HG03442 (cell line): ENCODE results near the gene KPNA3.
"Not testable (repeated sequence)": the region's sequence is repeated elsewhere in the genome, so short reads cannot be mapped to it uniquely, and the experiment has no call there.

ENCODE experiments used
- ATAC-seq: cut with Tn5 transposase; IDR thresholded peaks from one replicate; pipeline ENCODE4 v1.9.1; 2021; ENCODE audit warnings: mild to moderate bottlenecking, moderate library complexity; ENCODE audit not compliant: unreplicated experiment

The KPNA3 gene, protein sequence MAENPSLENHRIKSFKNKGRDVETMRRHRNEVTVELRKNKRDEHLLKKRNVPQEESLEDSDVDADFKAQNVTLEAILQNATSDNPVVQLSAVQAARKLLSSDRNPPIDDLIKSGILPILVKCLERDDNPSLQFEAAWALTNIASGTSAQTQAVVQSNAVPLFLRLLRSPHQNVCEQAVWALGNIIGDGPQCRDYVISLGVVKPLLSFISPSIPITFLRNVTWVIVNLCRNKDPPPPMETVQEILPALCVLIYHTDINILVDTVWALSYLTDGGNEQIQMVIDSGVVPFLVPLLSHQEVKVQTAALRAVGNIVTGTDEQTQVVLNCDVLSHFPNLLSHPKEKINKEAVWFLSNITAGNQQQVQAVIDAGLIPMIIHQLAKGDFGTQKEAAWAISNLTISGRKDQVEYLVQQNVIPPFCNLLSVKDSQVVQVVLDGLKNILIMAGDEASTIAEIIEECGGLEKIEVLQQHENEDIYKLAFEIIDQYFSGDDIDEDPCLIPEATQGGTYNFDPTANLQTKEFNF

GRCh38 chr13:49792550-49793324 is at the start of gene KPNA3:
TSS of gene KPNA3 (minus strand) at chr13:49792682. CDS start at chr13:49792506, 176 bp downstream.
- ATAC-seq, result peak; percentile 86

- no peak for ATAC-seq
Measured at GRCh38 chr13:49841964-49842363, 49.5 kb upstream of the KPNA3 start.

DNA sequence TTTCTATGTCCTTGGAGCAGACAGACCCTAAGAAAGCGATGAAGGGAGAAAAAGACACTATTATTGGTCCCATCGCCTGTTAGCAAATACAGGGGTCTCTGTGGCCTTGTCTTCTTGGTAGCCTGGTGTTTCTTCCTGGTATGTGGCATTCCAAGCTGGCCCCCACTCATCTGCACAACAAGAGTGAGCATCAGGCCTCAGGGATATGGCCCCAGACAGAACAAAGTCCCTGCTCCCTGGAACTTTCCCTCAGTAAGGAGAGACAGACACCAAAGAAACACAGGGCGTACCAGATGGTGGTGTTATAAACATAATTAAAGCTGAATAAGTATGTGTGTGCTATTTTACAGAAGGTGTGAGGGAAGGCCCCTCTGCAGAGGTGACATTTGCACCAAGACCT is 48.2 kb upstream of the KPNA3 start:
- no peak for ATAC-seq

GRCh38 chr13:49840266-49840665 is 47.8 kb upstream of the KPNA3 start:
- ATAC-seq, result no peak

- no peak for ATAC-seq
Measured at GRCh38 chr13:49838989-49839388, 46.5 kb upstream of the KPNA3 start.

- no peak for ATAC-seq
Measured at GRCh38 chr13:49836516-49836915, 44.0 kb upstream of the KPNA3 start.

GRCh38 chr13:49833402-49833801 is 40.9 kb upstream of the KPNA3 start:
- no peak for ATAC-seq

- ATAC-seq, result no peak
Measured at GRCh38 chr13:49831455-49831854, 39.0 kb upstream of the KPNA3 start.

DNA sequence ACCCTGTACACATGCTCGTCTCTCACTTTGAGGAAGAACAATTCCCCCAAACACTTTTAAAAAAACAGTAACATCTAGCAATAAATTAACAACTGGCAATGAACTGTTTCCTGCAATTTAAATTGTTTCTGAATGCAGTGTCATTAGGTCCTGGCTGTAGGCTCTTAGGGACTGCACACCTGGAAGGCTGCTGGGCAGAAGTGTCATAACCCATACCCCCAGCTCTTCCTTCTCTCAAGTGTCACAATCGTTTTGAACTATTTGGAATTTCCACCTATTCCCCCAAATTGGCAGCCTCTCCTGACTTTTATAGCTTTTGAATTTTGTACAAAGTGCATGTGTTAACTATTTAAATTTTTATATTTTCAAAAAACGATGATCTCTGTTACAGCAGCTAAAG is 38.2 kb upstream of the KPNA3 start:
- ATAC-seq, result no peak

- no peak for ATAC-seq
Measured at GRCh38 chr13:49829715-49830114, 37.2 kb upstream of the KPNA3 start.

- no peak for ATAC-seq
Measured at GRCh38 chr13:49828453-49828852, 36.0 kb upstream of the KPNA3 start.

DNA sequence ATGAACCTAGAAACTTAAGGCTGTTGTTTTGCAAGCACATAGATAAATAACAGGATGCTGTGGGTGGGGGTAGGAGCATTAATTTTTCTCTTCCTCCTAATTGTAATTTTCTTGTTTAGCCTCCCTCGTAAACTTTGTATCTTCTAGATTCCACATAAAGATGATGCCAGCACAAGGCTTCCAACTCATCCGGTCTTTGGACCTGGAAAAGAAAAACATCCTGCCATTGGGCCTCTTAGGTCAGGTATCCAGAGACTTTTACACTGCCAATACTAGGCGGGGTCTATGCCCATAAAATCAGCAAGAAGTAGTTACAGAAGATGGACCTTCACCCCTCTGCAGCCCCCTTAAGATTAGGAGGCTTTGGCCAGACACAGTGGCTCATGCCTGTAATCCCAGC is 35.4 kb upstream of the KPNA3 start:
- no peak for ATAC-seq

DNA sequence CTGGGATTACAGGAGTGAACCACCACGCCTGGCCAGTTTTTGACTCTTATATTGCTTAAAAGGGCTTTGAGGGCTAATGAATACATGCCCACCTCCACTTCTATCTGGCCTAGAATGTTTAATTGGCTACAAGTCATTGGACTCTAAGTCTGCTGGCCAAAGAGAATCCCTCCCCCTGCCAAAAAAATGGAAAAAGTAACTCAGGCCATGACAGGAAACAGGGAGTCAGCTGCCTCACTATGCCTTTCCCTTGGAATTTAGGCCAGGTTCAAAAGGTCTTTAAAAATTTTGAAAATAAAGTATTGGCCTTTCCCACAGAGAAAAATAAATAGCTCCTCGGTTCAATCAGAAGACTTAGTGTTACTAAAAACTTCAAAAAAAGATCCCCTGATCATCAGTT is 34.9 kb upstream of the KPNA3 start:
- no peak for ATAC-seq

DNA sequence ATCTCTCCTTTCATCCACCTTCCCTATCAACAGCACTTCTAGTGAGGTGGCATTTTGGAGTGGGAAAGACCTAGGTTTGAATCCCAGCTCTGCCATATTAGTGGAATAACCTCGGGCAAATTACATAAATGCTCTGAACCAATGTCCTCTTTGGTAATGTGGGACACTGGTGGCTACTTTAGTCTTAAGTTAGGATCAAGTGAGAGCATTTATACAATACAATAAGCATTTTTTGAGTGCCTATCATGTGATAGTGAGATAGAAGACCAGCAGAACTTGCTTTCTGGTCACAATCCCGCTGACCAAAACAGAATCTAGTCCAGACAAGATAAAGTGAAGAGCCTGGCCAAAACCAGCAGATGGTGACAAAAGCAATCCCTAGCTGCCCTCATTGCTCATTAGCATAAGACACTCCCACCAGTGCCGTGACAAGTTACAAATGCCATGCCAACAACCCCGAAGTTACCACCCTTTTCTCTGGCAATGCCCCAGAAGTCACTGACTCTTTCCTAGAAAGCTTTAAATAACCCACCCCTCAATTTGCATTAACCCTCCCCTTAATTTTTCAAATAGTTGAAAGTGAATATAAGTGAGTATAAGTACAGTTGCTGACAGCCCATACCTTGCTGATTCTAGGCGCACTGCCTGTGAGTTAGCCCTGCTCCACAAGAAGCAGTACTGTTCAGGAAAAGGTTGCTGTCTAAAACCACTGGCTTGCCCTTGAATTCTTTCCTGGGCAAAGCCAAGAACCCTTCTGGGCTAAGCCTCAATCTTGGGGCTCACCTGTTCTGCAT is 28.9 kb upstream of the KPNA3 start:
- ATAC-seq, result no peak

GRCh38 chr13:49820591-49821215 is 28.2 kb upstream of the KPNA3 start:
- no peak for ATAC-seq

- ATAC-seq, result not testable (repeated sequence)
Measured at GRCh38 chr13:49816047-49816446, 23.6 kb upstream of the KPNA3 start.

GRCh38 chr13:49814551-49815270 is 22.2 kb upstream of the KPNA3 start:
- no peak for ATAC-seq

GRCh38 chr13:49812812-49813211 is 20.3 kb upstream of the KPNA3 start:
- no peak for ATAC-seq

DNA sequence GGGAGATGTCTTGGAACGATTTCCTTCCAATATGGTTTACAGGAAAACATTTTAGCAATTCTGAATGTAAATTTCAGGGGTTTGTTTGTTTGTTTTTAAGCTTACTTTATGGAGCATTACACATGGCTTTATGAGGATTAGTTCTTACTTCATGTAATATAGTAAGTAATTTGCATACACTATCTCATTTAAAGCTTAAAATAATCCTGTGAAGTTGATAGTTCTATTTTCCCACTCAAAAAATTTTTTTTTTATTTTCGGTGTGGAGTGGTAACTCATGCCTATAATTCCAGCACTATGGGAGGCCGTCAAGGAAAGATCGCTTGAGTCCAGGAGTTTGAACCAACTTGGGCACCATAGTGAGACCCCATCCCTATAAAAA is 19.0 kb upstream of the KPNA3 start:
- ATAC-seq, result no peak
